ENCODE results near the gene UBTD2.
A peak's percentile ranks its signal among the peaks of the same experiment; 100 is the strongest.

GRCh38 chr5:172188033-172188892, 95.3 kb downstream of the UBTD2 start, which contains the start of gene STK10:
- TF ChIP-seq CTCF (IDR thresholded peaks at IDR 0.05) (peak; percentile 80 to 94 (median 86)), POLR2A (IDR thresholded peaks at IDR 0.05) (peak in 2 of 4 donors; percentile 68 to 71)
